Measurements from ENCODE around the gene BEND6.

The BEND6 gene

GRCh38 chr6:56986611-56987010 is 31.7 kb downstream of the BEND6 start:
- ChIA-PET POLR2A (no interaction called here), CTCF (no interaction called here)
- no peak for TF ChIP-seq HDGF (IDR thresholded peaks at IDR 0.05; ENCODE audit: borderline replicate concordance)
- TF ChIP-seq PKNOX1 (IDR thresholded peaks at IDR 0.05): no peak
- TF ChIP-seq BHLHE40 (IDR thresholded peaks at IDR 0.05; ENCODE audit: borderline replicate concordance): no peak
- TF ChIP-seq ELF4 (IDR thresholded peaks at IDR 0.05): no peak
- TF ChIP-seq ZNF384 (IDR thresholded peaks at IDR 0.05): no peak
- no peak for TF ChIP-seq FOXA1 (IDR thresholded peaks at IDR 0.05)
- no peak for TF ChIP-seq TARDBP (IDR thresholded peaks at IDR 0.05)
- no peak for TF ChIP-seq SP1 (IDR thresholded peaks at IDR 0.05)
- no peak for TF ChIP-seq FOXK2 (IDR thresholded peaks at IDR 0.05)
- no peak for TF ChIP-seq SUZ12 (IDR thresholded peaks at IDR 0.05)
- no peak for TF ChIP-seq NFRKB (IDR thresholded peaks at IDR 0.05)
- TF ChIP-seq ARNT (IDR thresholded peaks at IDR 0.05): no peak
- no peak for DNase-seq (ENCODE audit: extremely low spot score)

DNA sequence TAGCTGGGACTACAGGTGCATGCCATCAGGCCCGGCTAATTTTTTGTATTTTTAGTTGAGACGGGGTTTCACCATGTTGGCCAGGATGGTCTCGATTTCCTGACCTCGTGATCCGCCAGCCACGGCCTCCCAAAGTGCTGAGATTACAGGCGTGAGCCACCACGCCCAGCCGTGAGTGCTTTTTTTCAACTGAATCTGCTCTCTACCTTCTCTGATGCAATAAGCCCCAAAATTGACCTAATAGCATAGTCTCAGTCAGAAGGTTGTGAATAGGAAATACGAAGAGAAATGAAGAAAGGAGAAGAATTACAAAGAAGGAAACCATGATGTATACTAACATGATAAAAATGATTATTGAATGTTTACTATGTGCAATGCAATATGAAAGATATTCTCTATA is 33.2 kb downstream of the BEND6 start:
- CTCF ChIA-PET: no interaction called here
- TF ChIP-seq SUZ12 (IDR thresholded peaks at IDR 0.05) (no peak), LEF1 (IDR thresholded peaks at IDR 0.05; ENCODE audit: borderline replicate concordance) (no peak), NFRKB (IDR thresholded peaks at IDR 0.05) (no peak), SP1 (IDR thresholded peaks at IDR 0.05) (no peak), PKNOX1 (IDR thresholded peaks at IDR 0.05) (no peak), FOXM1 (IDR thresholded peaks at IDR 0.05; ENCODE audit: borderline replicate concordance) (no peak), BHLHE40 (IDR thresholded peaks at IDR 0.05; ENCODE audit: borderline replicate concordance) (no peak)
- POLR2A ChIA-PET: no interaction called here
- DNase-seq (ENCODE audit: extremely low spot score): no peak

DNA sequence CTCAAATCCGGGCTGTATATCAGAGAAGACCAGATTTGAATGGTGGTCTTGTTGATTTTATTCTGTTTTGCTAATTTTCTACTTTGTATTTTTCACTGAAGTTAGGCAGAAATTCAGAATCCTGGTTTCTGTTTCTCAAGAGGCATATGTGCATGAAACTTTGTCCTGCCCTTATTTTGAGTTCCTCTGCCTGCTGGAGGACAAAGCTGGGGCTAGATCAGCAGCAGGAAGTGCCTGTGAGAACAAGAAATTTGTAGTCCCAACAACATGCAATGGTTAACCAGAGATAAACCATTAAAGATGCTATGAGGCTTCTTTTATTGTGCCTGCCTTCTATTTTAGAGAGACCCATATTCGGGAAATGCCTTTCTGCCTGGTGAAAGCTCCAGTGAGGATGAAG is 37.1 kb downstream of the BEND6 start:
- POLR2A ChIA-PET: interaction anchor here (0.7 kb wide), 1 partner anchor 10 kb away, joined by 3 read pairs; no protein-coding TSS in a partner anchor
- CTCF ChIA-PET: no interaction called here
- no peak for DNase-seq (ENCODE audit: extremely low spot score)
- no peak for TF ChIP-seq NFRKB (IDR thresholded peaks at IDR 0.05)
- TF ChIP-seq ARNT (IDR thresholded peaks at IDR 0.05): no peak
- no peak for TF ChIP-seq ZNF384 (IDR thresholded peaks at IDR 0.05)
- TF ChIP-seq HDGF (IDR thresholded peaks at IDR 0.05; ENCODE audit: borderline replicate concordance): no peak
- no peak for TF ChIP-seq SP1 (IDR thresholded peaks at IDR 0.05)
- TF ChIP-seq ELF4 (IDR thresholded peaks at IDR 0.05): no peak
- no peak for TF ChIP-seq SUZ12 (IDR thresholded peaks at IDR 0.05)
- no peak for TF ChIP-seq TARDBP (IDR thresholded peaks at IDR 0.05)
- TF ChIP-seq L3MBTL2 (conservative IDR thresholded peaks at IDR 0.05): no peak
- TF ChIP-seq FOXM1 (IDR thresholded peaks at IDR 0.05; ENCODE audit: borderline replicate concordance): no peak
- TF ChIP-seq LEF1 (IDR thresholded peaks at IDR 0.05; ENCODE audit: borderline replicate concordance): no peak
- no peak for TF ChIP-seq BHLHE40 (IDR thresholded peaks at IDR 0.05; ENCODE audit: borderline replicate concordance)
- TF ChIP-seq FOXA1 (IDR thresholded peaks at IDR 0.05): no peak
- no peak for TF ChIP-seq CTBP1 (IDR thresholded peaks at IDR 0.05; ENCODE audit: borderline replicate concordance)
- no peak for TF ChIP-seq PKNOX1 (IDR thresholded peaks at IDR 0.05)

DNA sequence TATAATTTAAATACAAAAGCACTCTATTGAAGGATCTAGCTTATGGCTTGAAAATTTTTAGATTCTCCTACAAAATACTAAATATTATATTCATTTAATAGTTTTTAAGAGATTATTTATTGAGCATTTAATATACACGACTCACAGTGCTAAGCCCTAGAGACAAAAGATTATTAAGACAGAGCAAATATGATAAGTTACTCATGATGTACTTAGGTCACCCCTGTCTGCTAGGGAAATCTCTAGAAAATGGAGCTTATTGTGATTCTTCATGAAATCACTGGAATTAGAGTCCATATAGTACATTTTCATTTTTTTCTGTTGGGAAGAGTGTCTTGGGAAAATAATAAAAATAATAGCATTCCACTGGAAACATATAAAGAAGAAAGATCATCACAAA is 37.8 kb downstream of the BEND6 start:
- CTCF ChIA-PET: interaction anchor here (0.6 to 1.4 kb wide), 2 partner anchors 21 to 1092 kb away, joined by 3 read pairs; no protein-coding TSS in a partner anchor
- no peak for DNase-seq (ENCODE audit: extremely low spot score)

GRCh38 chr6:56995347-56995902 is 40.5 kb downstream of the BEND6 start:
- ChIA-PET CTCF (interaction anchor here (1.4 kb wide), 1 partner anchor 40 kb away, joined by 4 read pairs; the partner anchor contains the start of gene BEND6), POLR2A (interaction anchor here (1.5 kb wide), 1 partner anchor 40 kb away, joined by 3 read pairs; the partner anchor contains the start of gene BEND6)
- DNase-seq (ENCODE audit: extremely low spot score): no peak
- TF ChIP-seq ZNF384 (IDR thresholded peaks at IDR 0.05) (no peak), SUZ12 (IDR thresholded peaks at IDR 0.05) (no peak), L3MBTL2 (conservative IDR thresholded peaks at IDR 0.05) (no peak), HDGF (IDR thresholded peaks at IDR 0.05; ENCODE audit: borderline replicate concordance) (no peak), FOXA1 (IDR thresholded peaks at IDR 0.05) (no peak), FOXK2 (IDR thresholded peaks at IDR 0.05) (no peak), TARDBP (IDR thresholded peaks at IDR 0.05) (no peak), ARNT (IDR thresholded peaks at IDR 0.05) (no peak), CTBP1 (IDR thresholded peaks at IDR 0.05; ENCODE audit: borderline replicate concordance) (no peak), PKNOX1 (IDR thresholded peaks at IDR 0.05) (no peak), BHLHE40 (IDR thresholded peaks at IDR 0.05; ENCODE audit: borderline replicate concordance) (no peak), SP1 (IDR thresholded peaks at IDR 0.05) (no peak), ELF4 (IDR thresholded peaks at IDR 0.05) (no peak), NFRKB (IDR thresholded peaks at IDR 0.05) (no peak), FOXM1 (IDR thresholded peaks at IDR 0.05; ENCODE audit: borderline replicate concordance) (no peak), LEF1 (IDR thresholded peaks at IDR 0.05; ENCODE audit: borderline replicate concordance) (no peak)

More for the DNA sequence above, 37.8 kb downstream of the BEND6 start:
- POLR2A ChIA-PET: interaction anchor here (0.7 kb wide), 1 partner anchor 9 kb away, joined by 3 read pairs; no protein-coding TSS in a partner anchor
- no peak for TF ChIP-seq L3MBTL2 (conservative IDR thresholded peaks at IDR 0.05)
- TF ChIP-seq LEF1 (IDR thresholded peaks at IDR 0.05; ENCODE audit: borderline replicate concordance): no peak
- TF ChIP-seq PKNOX1 (IDR thresholded peaks at IDR 0.05): no peak
- TF ChIP-seq SP1 (IDR thresholded peaks at IDR 0.05): no peak
- no peak for TF ChIP-seq BHLHE40 (IDR thresholded peaks at IDR 0.05; ENCODE audit: borderline replicate concordance)
- TF ChIP-seq ARNT (IDR thresholded peaks at IDR 0.05): no peak
- no peak for TF ChIP-seq ZNF384 (IDR thresholded peaks at IDR 0.05)
- TF ChIP-seq FOXA1 (IDR thresholded peaks at IDR 0.05): no peak
- no peak for TF ChIP-seq FOXK2 (IDR thresholded peaks at IDR 0.05)
